NT2/D1 (cell line): Measurements from ENCODE around the gene FRMD5.

Experiments used
- SUZ12 ChIP-seq: IDR thresholded peaks from 2 replicates; pipeline ENCODE4 v1.6.1; 2011; ENCODE audit not compliant: insufficient read length, insufficient read depth; ENCODE audit errors: extremely low read depth
- YY1 ChIP-seq: IDR thresholded peaks from 2 replicates; pipeline ENCODE4 v1.6.1; 2011; ENCODE audit not compliant: insufficient read length, insufficient read depth
- ZNF274 ChIP-seq: IDR thresholded peaks from 2 replicates; pipeline ENCODE4 v1.6.1; 2011; ENCODE audit warnings: mild to moderate bottlenecking, low read depth, low read length

DNA sequence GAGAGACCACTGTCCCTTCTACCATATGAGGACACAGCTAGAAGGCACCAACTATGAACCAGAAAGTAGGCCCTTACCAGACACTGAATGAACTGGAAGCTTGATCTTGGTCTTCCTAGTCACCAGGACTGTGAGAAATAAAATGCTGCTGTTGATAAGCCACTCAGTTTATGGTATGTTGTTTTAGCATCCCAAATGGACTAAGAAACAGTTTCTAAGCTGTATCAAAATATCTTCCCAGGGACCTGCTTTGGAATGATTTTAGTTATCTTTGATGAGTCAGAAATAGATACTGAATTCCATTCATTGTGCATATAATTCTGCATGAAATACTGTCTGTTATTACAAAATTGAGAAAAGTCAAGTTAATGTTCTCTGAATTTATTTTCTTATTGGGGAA is 349.6 kb downstream of the FRMD5 start:
- TF ChIP-seq ZNF274 (no peak), YY1 (no peak), SUZ12 (no peak)
